GM18909 (cell line): ENCODE measurements around the gene GDI1.

ENCODE experiments used
- ATAC-seq: cut with Tn5 transposase; IDR thresholded peaks from one replicate; pipeline ENCODE4 v1.9.1; 2021; ENCODE audit warnings: mild to moderate bottlenecking; ENCODE audit not compliant: unreplicated experiment, poor library complexity

GDI1 gene

DNA sequence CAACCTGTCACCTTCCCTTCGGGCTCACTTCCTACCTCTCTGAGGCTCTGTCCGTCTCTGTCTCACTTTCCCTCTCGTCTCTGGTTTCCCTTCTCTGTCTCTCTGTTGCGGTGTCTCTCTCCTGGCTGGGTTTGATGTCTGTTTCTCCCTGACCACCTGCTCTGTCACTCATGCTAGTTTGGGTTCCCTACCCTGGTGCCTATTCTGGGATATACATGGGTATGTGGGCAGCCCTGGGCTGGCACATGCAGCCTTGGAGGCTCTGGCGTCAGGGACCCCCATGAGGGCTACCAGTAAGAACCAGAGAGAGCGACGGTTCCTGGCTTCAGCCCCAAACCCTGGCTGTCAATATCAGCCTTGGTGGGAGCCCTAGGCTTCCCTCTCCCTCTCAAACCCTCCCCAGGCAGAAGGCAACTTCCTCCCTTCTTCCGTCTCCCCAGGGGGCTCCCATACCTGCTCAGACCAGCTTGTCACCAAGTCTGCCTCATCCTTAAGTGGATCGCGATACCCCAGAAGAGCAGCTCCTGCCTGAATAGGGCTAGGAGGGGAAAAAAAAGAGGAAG is 28.2 kb upstream of the GDI1 start:
- ATAC-seq = no peak

DNA sequence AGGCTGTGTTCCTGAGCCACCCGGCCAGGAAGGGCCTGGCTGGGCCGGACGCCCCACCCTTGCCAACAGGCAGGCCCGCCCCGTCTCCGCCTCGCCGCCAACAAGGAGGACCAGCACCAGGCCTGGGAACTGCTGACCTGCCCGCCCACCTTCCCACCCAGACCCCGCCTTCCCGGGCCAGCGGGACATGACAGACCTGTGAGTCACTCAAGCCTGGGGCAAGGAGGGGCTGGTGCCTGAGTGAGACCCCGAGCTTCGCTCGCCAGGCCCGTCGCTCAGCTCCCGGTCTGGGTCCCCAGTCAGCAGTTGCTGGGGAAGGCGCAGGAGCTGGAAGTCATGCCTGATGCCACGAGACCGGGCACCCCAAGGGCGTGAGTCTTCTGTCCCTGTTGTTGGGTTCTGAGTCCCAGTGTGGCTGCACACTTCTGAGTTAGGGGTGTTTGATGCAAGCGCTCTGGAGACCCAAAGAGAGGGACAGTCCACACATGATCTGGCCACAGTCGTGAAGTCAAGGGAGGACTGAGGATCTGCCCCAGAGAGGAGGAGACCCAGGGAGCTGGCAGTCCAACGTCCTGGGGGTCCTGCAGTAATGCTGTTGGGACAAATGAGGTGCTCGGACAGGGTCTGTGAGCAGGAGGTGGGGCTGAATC is 27.6 kb upstream of the GDI1 start, which contains the start of gene DNASE1L1:
Gene DNASE1L1 (minus strand): TSS at position 33 of the 650 bp plus-strand sequence. CDS start 3,686 bp downstream, outside the sequence.
- ATAC-seq = peak; percentile 38

DNA sequence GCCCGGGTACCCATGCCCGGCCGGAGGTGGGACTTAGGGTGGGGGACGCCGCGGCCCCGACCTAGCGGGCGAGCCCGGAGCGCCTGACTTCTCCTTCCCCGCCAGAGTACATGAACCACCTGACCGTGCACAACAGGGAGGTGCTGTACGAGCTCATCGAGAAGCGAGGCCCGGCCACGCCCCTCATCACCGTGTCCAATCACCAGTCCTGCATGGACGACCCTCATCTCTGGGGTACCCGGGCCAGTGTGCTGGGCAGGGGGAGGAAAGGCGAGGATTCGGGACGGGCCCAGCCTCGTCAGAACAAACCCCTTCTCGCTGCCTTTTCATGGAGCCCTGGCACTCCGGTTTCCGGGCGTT is 25.0 kb upstream of the GDI1 start:
- peak; percentile 52 for ATAC-seq

DNA sequence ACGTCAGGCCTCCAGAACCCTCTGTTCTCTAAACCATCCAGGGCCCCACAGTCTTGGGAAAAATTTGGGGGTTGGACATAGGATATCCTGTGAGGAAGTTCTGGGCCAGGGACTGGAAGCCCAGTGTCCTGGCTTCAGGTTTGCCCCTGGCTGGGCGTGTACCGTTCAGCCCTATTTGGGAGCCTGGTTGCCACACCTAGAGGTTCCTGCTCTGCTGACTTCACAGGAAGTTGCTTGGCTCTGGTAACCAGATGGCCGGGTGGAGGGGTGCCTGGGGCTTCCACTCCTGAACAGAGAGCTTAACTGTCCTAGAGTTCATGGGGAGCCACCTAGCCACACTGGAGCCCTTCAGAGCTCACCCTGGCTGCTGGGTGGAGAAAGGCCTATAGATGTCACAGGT is 24.5 kb upstream of the GDI1 start:
- no peak for ATAC-seq

DNA sequence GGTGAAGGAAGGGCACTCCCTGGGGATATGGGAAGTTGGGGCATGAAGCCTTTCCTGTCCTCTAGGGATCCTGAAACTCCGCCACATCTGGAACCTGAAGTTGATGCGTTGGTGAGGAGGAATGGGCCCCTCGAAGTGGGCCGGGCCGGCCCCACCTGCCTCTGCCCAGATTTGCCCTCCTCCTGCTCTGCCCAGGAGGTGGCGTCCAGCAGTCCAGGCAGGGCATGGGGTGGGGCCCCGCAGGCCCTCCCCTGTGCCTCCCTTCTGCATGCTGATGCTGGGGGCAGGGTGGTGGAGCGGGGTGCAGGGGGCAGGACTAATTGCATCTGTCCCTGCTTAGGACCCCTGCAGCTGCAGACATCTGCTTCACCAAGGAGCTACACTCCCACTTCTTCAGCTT is 23.8 kb upstream of the GDI1 start:
- no peak for ATAC-seq

DNA sequence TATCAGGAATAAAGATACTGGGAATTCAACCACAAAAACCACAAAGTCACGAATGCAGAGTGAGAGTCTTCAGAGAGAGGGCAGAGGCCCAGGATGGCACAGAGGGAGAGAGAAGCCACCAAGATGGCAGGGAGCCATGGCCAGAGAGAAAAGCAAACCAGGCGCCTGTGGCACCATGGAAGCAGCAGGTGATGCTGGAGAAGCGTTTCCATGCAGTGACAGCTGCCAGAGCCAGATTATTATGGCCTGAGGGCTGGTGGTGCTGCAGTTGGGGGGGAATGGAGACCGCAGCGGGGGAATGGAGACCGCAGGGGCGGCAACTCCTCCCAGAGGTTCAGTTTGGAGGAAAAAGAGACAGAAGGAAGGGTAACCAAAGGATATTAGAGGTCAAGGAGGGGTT is 19.8 kb upstream of the GDI1 start:
- ATAC-seq = no peak

DNA sequence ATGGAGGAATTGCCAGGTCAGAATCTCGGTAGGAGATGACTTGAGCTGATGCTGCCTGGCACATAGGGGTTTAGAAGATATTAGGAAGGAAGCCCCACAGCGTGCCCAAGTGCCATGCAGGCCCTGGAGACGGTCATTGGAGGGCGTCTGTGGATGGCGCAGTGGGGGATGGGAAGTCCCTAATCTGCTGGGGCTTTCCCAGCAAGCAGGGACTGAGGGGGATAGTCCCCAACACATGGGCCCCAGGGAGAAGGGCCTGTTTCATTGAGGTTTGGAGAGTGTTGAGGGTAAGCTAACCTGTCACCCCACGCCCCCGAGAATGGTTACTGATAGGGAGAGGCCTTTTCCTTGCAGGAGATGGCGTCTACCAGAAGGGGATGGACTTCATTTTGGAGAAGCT is 17.8 kb upstream of the GDI1 start:
- ATAC-seq = no peak

DNA sequence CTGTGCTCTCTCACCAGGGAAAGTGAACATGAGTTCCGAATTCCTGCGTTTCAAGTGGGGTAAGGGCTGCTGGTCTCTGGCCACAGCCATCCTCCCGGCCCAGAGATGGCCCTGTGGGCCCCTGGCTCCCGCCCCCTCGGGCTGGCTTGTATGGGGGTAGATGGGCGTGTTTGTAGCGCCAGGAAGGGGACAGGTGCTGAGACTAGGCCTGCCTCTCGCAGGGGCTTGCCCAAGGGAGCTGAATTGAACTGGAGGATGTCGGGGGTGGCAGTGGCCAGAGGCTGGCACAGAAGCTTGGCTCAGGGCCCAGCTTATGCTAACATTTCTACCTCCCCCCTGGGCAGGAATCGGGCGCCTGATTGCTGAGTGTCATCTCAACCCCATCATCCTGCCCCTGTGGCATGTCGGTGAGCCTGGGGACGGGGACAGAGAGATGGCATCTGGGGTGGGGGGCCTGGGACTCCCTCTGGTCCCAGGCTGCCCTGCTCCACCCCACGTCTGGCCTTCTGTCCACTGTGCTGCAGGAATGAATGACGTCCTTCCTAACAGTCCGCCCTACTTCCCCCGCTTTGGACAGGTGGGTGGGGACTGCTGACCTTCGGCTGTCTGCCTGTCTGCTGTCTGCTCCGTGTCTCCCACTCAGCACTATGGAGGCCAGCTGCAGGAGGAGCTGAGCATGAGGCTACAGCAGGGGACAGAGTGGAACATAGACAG is 17.1 kb upstream of the GDI1 start:
- no peak for ATAC-seq

DNA sequence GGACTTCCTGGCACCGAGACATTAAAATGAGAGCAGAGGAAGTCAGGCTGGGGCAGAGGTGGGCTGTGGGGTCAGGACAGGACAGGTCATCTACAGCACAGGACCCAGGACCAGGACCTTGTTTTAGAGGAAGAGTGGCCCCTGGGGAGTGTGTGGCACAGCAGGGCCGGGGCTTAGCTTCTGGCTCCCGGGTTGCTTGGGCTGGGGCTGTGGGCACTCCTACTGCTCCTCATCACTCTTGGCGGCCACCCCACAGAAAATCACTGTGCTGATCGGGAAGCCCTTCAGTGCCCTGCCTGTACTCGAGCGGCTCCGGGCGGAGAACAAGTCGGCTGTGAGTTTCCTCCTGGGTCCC is 16.6 kb upstream of the GDI1 start:
- ATAC-seq = no peak

DNA sequence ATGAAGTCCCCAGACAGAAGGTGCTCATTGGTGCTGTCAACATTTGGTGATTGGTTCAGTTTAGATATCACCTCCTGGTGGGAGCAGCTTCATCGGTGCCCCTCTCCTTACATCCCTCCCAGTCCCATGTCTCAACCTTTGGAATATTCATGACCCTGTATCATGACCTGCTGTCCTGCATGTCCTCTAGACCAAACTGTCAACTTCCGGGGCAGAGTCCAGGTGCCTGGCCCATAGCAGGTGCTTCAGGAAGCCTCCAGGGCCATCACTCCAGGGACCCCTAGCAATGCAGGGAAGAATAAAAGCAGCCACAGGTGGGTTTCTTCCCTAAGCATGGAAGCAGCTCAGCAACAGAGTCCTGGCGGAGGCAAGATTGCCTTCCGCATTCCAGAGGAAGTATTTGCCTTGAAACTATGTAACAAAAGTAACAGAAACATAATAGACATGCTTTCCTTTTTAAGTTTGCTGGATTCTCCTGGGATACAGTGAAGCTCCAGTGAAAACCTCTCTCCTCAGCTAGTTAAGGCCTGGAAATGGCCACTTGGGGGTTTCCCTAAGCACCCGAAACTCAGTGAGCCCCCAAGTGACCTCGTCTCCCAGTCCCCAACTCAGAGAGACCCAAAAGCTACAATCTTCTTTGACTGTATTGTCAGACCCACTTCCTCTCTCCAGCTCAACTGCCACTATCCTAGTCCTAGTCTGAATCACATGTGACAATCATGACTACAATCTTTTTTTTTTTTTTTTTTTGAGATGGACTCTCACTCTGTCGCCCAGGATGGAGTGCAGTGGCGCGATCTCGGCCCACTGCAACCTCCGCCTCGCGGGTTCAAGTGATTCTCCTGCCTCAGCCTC is 9.8 kb upstream of the GDI1 start:
- ATAC-seq = no peak

DNA sequence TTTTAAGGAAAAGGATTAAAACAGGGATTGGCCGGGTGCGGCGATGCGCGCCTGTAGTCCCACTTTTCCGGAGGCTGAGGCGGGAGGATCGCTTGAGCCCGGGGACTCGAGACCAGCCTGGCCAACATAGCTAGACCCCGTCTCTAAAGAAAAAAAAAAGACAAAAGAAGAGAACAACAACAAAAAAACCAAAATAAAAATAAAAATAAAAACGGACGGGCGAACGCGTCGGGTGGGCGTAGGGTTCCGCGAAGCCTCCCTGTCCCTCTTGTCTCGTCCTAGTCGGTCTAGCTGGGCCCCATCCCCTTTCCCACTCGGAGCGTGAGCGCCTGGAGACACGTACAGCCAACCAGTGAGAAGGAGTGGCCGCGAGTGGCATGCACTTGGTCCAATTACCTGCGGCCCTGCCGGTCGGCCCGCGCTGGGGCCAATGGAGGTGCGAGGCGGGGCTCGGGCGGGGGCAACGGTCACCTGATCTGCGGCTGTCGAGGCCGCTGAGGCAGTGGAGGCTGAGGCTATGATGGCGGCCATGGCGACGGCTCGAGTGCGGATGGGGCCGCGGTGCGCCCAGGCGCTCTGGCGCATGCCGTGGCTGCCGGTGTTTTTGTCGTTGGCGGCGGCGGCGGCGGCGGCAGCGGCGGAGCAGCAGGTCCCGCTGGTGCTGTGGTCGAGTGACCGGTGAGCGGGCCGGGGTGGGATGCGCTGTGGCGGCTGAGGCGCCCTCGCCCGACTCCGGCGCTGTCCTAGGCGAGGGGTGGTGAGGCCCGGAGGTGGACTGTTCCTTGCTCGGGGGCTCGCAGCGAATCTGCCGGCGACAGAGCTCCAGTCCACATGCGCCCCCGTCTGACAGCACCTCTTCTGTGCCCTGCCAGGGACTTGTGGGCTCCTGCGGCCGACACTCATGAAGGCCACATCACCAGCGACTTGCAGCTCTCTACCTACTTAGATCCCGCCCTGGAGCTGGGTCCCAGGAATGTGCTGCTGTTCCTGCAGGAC is 8.5 kb upstream of the GDI1 start, which contains the start of gene ATP6AP1:
Gene ATP6AP1 (plus strand): TSS at position 502 of the 996 bp plus-strand sequence. CDS start 16 bp downstream, at position 518.
- ATAC-seq = peak; percentile 97

DNA sequence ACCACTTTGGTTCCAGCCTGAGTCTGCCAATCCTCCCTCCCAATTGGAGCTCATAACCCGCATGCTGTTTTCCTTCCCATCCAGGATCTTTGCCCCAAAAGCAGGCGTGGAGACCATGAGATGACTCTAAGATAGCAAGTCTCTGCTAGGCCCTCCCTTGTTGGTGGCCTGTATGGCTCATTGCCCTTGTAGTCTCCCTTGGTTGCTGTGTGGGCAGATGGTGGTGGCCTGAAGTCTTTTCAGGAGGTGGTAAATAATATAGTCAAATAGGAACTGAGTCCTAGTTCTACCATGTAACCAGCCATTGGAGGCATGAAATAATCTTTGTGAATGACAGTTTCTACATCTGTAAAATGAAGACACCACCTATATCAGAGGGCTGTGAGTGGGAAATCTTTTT is 7.2 kb upstream of the GDI1 start:
- ATAC-seq = no peak

DNA sequence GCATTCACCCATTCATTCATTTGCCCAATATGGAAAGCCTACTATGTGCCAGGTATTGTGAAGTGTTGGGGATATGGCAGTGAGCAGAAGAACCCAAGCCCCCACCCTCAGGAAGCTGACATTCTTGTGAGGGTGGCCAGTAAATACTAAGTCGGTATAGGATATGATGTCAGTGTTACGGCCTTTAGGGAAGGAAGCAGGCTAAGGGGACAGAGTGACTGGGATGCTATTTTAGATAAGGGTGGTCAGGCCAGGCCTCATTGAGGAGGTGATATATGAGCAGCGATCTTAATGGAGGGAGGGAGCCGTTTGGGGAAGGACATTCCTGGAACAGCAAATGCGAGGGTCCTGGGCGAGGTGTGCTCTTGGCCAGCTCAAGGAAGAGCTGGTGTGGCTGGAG is 6.5 kb upstream of the GDI1 start:
- no peak for ATAC-seq

DNA sequence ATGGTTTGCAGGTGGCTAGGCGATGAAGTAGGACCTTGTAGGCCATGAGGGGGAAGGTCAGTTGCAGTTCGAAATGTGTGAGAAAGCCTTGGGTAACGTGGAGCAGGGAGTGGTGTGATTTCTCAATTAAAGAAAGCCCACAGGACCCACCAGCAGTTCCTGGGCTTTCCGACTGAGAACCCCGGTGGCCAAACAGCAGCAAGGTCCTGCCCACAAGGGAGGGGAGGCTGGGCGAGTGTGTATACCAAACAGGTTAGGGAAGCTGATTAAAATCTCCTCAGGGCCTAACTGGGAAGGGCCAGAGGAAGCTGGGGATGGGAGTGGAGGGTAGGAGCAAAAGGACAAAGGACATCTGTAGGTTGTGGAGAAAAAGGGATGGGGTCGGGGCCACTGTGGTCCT is 6.0 kb upstream of the GDI1 start:
- ATAC-seq = no peak

DNA sequence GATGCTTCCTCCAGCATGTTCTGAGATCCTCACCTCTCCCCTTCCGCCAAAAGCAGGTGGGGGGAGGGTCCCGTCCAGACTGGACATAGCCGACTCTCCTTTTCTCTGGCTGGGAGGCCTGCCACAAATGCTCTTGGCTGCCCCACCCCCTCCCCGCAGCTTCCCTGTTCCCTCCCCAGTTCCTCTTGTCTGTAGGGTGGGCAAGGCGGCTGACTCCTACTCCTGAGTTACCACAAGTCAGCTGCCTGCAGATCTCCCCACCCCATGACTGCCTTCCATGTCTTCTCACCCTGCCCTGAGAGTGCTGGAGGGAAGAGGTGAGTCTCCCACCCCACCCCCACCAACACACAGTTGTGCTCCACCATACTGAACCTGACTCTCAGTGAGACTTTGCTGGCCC is 5.6 kb upstream of the GDI1 start:
- no peak for ATAC-seq

DNA sequence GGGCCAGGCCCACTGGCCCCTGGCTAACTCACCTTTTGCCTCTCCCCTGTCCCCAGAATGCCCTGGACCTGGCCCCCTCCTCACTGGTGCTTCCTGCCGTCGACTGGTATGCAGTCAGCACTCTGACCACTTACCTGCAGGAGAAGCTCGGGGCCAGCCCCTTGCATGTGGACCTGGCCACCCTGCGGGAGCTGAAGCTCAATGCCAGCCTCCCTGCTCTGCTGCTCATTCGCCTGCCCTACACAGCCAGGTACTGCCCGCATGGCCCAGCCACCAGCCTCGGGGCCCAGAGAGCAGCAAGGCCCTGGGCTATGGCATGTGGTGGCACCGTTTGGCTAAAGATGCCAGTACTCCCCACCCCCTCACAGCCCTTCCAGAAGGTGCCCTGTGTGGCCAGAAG is 4.7 kb upstream of the GDI1 start:
- ATAC-seq = no peak

DNA sequence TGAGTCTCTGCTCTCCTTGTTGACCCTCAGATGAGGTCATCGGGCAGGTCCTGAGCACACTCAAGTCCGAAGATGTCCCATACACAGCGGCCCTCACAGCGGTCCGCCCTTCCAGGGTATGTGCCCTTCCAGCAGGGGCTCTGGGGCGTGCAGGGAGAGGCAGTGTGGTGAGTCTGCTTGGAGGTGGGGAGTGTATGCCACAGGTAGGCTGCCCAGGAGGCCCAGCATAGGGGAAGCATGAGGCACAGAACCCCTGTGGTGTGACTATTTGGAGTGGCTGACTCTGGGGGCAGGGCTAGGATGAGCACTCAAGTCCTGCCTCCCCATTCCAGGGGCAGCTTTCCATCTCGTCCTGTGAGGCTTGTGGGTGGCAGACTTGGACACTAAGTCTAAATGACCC is 3.3 kb upstream of the GDI1 start:
- ATAC-seq = no peak

DNA sequence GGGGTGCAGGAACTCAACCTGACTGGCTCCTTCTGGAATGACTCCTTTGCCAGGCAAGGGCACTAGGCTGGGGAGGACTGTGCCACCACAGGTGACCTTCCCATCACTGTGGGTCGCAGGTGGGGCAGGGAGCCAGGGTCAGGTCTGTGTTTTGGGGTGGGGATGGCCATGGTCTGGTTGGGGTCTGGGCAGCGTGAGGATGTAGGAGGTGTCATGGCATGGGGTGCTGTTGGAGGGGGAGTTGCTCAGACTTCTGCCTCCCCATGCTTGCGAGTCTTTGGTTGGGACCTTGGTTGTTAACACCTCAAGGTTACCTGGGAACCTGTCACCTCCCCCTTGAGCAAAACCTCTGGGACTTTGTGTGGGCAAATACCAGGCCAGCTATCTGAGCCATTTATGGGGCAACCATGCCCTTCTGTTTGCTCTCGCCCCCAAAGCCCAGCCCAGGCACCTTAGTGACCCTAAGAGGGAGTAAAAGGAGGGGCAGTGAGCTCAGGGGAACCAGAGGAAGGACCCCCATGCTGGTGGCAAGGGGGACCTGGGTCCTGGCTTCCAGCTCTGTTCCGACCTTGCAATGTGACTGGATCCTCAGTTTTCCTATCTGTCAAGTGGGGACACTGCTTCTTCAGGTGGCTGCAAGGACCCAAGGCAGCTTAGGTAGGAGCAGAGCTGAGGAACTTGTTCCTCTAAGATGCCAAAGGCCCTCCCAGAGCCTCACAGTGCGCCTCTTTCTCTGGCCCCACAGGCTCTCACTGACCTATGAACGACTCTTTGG is 2.4 kb upstream of the GDI1 start:
- ATAC-seq = no peak

DNA sequence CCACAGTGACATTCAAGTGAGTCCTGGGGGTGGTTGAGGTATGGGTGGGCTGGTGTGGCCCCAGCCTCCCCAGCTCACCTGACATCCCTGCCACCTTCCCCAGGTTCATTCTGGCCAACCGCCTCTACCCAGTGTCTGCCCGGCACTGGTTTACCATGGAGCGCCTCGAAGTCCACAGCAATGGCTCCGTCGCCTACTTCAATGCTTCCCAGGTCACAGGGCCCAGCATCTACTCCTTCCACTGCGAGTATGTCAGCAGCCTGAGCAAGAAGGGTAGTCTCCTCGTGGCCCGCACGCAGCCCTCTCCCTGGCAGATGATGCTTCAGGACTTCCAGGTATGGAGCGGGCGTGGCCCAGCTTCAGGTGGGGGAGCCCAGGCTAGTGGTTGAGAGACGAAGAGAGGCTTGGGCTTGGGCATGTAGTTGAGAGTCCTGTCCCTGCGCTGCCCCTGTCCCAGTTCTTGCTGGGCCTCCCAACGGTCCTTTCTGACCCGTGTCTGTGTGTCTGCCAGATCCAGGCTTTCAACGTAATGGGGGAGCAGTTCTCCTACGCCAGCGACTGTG is 1.7 kb upstream of the GDI1 start:
- no peak for ATAC-seq
